Mammary epithelial cell (primary cell): Measurements from ENCODE around the gene RELN.

Source experiments
- CTCF ChIP-seq, 2 donors: IDR thresholded peaks in 1 of 2; conservative IDR thresholded peaks in 1 of 2; 2 replicates each; pipeline ENCODE4 v1.5.1; 2011 to 2012; ENCODE audit warnings: inconsistent platforms in 2 of 2, low read length in 2 of 2, mild to moderate bottlenecking in 2 of 2, control low read depth in 1 of 2, low read depth in 1 of 2; ENCODE audit not compliant: insufficient read depth in 1 of 2; ENCODE audit errors: extremely low read depth in 1 of 2
- EZH2 ChIP-seq: IDR thresholded peaks from 2 replicates; pipeline ENCODE4 v1.6.1; 2012; ENCODE audit warnings: low read length, inconsistent platforms, borderline replicate concordance

GRCh38 chr7:103952408-103952807, 37.0 kb downstream of the RELN start:
- TF ChIP-seq CTCF (conservative IDR thresholded peaks at IDR 0.05 in 1 of 2, IDR thresholded peaks at IDR 0.05 in 1 of 2; ENCODE audit: extremely low read depth in 1 of 2, insufficient read depth in 1 of 2, low read depth in 1 of 2, low read length in 2 of 2) (no peak), EZH2 (no peak)
